GM21390 (cell line): ENCODE results near the gene SRGAP2C.
"Not testable (repeated sequence)": the region's sequence is repeated elsewhere in the genome, so short reads cannot be mapped to it uniquely, and the experiment has no call there.

ENCODE experiments used
- ATAC-seq: cut with Tn5 transposase; IDR thresholded peaks from one replicate; pipeline ENCODE4 v1.9.1; 2021; ENCODE audit not compliant: unreplicated experiment

SRGAP2C gene

DNA sequence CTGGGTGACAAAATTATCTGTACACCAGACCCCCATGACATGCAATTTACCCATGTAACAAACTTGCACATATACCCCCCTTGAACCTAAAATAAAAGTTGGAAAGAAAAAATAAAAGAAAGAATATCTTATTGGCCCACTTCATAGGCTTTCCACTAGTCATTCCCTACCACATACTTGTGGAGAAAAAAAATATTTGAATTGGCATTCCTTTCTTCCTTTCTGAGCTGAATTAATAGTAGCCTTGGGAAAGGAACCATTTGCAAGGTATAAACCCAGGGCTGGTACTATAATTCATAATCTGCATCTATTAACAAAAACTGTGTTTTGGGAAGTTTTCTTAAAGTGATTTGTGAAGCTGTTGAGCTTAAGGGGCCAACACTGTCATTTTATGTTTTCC lies 140.0 kb downstream of the SRGAP2C start:
- ATAC-seq: not testable (repeated sequence)

- not testable (repeated sequence) for ATAC-seq
These were observed 147.4 kb downstream of the SRGAP2C start for GRCh38 chr1:121332141-121332540.

GRCh38 chr1:121332599-121333562 lies 148.1 kb downstream of the SRGAP2C start:
- not testable (repeated sequence) for ATAC-seq

DNA sequence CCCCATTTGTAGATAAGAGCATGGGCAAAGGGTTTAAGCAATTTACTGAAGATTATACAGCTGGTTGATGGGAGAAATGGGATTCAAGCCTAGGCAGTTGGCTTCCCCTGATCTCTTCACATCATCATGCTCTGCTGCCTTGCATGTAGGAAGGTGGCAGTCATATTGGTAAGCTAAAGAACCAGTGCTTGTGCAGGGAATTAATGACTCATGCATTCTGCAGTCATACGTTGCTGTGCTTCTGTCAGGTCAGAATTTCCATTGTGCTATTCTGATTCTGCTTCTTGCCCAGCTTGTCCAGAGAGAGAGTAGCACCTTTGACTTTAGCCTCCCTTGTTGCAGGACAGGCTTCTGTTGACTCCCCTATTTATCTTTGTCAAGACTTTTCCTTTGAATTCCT lies 153.2 kb downstream of the SRGAP2C start:
- not testable (repeated sequence) for ATAC-seq

- peak; percentile 80 for ATAC-seq
These were observed 154.8 kb downstream of the SRGAP2C start for GRCh38 chr1:121339611-121340010.

DNA sequence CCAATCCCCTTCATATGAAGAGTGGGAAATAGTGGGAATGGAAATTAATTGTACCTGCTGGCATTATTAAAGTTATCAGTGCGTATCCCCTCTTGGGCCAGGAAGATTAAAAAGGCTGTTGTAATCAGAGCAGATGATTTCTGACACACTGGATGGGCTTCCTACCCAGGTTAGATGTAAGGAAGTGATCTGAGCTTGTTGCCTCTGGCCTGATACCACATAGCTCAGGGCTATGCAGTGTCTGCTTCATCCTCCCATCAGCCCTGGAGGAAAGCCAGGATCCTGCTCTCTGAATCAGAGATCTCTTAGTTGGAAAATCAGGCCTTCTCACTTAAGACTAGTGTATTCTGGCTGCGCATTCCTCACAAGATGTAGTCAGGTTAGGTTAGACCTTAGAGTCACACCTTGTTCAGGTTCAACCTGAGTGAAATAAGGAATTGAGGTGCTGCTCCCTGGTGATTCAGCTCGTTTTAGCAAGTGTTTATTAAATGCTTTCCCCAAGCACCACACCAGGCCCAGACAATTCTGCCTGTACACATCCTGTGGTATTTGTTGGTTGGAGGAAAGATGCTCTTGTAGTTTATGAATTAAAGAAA lies 158.6 kb downstream of the SRGAP2C start:
- not testable (repeated sequence) for ATAC-seq

DNA sequence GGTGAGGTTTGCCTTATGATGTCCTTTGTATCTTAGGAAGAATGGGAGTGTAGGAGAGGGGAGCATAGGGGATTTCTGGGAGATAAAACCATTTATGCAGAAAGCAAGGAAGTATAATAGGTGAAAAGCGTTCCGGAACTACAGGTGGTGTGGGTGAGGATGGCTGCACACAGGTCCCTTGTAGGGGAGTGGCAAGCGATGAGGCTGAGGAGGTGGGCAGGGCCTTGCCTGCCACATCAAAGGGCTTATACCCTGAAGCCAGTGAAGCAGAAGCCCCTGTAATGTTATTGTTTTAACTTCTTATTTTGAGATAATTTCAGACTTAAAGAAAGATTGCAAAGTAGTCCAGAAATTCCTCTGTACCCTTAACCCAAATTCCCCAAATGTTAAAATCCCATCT lies 159.6 kb downstream of the SRGAP2C start:
- ATAC-seq: not testable (repeated sequence)

DNA sequence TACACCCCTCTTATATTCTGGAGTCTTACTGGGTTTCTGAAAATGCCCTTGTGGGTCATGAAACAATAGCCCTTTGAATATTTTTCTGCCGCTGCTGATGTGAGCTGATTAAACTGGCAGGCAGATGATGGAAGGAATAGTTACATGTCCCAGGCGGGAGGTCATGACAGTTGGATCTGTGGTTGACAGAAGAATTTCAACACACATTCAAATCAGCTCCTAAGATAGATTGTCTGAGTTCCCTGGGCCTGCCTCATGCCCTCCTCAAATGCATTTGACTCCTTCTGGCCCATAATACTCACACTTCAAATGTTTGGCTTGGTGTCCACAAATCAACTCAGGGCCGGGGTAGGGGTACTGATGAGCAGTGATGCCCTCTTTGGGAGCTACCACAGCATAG lies 161.9 kb downstream of the SRGAP2C start:
- not testable (repeated sequence) for ATAC-seq

GRCh38 chr1:121347476-121347875 lies 162.7 kb downstream of the SRGAP2C start:
- ATAC-seq: not testable (repeated sequence)

DNA sequence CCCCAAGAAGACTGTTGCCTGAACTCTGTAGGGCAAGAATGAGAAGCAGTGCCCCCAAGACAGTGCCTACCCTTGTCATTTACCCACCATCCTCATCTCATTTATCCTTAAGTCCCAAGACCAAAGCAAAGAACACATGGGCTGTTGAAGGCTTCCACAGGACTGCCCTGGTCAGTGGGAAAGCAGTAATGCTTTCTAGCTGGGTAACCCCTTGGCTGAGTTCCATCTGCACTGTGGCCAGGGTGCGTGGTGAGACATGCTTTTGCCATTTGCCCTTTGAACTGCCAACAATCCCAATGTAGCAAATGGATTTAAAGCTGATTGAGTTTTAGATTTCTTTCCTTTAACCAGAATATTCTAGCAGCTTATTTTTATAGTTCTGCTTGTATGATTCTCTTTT lies 163.3 kb downstream of the SRGAP2C start:
- not testable (repeated sequence) for ATAC-seq

GRCh38 chr1:121349332-121349967 lies 164.7 kb downstream of the SRGAP2C start:
- not testable (repeated sequence) for ATAC-seq

- not testable (repeated sequence) for ATAC-seq
These were observed 171.1 kb downstream of the SRGAP2C start for GRCh38 chr1:121355711-121356420.

GRCh38 chr1:121356819-121357218 lies 172.0 kb downstream of the SRGAP2C start:
- ATAC-seq: not testable (repeated sequence)

DNA sequence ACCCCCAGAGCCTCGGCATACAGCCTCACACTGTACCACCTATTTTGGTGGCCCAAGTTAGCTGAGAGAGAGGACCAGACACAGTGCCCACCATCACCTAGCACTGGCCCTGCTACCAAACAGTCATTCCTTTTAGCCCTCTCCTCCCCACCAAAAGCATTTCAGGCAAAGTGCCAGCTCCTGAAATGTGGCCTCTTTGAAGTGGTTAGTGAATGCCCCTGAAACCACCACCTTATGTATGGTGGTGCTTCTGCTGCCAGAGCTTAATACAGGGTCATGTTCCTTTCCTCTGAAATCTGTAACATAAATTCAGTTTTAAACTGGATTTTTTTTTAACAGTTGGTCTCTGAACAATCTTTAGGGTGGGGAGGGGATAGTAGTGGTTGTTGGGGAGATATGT lies 175.8 kb downstream of the SRGAP2C start:
- ATAC-seq: not testable (repeated sequence)

- ATAC-seq: not testable (repeated sequence)
These were observed 176.9 kb downstream of the SRGAP2C start for GRCh38 chr1:121361451-121362233.

DNA sequence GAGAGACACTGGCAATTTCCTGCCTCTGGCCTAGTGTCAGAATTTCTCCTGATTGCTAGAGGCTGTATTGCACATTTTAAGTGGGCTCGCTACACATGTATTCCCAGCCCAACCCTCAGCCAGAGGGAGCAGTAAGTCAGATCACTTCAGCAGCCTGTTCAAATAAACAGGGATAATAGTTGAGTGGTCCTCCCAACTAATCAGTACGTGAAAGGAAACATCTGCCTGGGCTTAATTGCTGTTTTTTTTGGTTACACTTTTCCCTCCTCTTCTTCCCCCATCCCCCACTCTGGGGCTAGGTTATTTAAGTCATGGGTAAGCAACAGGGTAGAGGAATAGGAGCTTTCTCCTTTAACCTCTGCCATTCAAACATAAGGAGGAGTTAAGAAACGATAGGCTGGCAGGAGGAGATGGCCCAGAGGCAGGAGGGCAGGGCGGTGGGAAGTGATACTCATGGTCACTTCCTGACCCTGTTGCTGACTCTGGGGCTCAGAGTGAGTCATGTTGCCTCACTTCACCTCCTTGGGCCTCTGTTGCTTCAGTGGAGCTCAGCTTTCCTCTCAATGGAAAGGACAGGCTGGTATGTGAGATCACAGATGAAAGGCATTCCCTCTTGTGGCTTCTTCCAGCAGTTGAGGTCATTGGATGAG lies 177.6 kb downstream of the SRGAP2C start:
- ATAC-seq: not testable (repeated sequence)

DNA sequence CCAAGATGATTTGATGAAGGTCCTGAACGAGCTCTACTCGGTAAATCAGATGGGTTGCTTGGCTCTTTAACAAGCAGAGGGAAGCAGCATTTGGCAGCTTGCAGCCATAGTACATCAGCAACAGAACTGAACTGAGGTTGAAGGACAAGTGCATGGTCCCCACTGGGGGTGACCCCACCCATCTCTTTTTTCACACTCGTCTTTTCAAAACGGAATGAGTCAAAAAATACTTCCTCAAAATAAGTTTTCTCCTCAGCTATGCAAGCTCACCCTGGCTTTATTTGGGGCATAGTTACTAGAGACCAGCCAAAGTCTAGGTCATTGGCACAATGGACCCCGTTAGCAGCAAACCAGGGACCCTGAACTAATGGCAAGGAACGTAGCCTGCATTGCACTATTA lies 180.5 kb downstream of the SRGAP2C start:
- not testable (repeated sequence) for ATAC-seq

DNA sequence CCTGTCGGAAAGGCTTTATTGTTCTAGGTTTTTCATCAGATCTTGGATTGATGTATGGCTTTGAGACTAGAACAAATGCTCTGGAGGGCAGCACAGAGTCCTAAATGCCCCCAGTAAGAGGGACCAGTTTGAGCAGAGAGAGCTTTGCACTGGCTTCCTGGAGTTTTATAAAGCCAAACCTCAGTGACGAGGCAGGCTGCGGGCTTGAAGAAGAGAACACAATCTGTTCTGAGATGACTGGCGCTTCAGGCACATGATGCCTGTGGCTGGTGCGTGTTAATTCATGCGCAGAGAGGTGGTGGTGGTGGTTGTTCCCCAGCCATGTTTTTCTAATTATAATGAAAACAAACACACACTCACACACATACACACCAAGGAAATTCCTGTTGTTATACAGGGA lies 180.9 kb downstream of the SRGAP2C start:
- ATAC-seq: not testable (repeated sequence)

DNA sequence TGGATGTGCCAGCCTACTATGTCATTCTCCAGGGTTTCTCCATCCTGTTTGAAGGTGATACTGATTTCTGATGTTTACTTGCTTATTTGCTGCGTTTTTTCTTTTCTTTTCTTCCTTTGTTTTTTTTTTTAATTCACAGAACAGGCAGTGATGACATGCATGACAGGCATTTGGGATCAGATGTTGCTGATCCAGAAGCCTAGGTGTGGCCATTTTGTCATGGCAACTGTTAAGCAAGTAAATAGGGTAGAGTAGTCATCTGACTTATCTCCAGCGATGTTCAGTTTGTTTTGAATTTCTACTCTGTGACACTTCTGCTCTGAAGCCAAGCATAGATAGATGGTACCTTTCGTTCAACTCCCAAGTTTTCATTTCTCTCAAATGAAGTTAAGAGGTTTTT lies 181.4 kb downstream of the SRGAP2C start:
- not testable (repeated sequence) for ATAC-seq

- not testable (repeated sequence) for ATAC-seq
These were observed 184.1 kb downstream of the SRGAP2C start for GRCh38 chr1:121368910-121369309.
